CD4-positive, alpha-beta T cell (primary cell): Measurements from ENCODE around the gene CD79B. TPM values are rescaled to one million over a fixed set of nuclear protein-coding genes. Genes with fewer than 3 reads are reported as not detected.

ENCODE experiments used
- ATAC-seq: fragments of 200-7000 bp; cut with Tn5 transposase; one replicate; pipeline ENCODE4 v1.10.0; 2022; ENCODE audit warnings: mild to moderate bottlenecking; ENCODE audit not compliant: poor library complexity
- CTCF ChIA-PET: fragments of 350-600 bp; sonication (Branson Sonifier 250); formaldehyde crosslinking; loops from one replicate; lab custom pipeline; 2021; ENCODE audit warnings: antibody characterized with exemption, inconsistent platforms; lab: Charles Lee
- POLR2A ChIA-PET: fragments of 350-600 bp; sonication (Branson Sonifier 250); formaldehyde crosslinking; loops from one replicate; lab custom pipeline; 2021; ENCODE audit warnings: antibody characterized with exemption, inconsistent platforms; lab: Charles Lee
- DNase-seq, 14 experiments: peaks; one replicate each; pipeline ENCODE4 v3.0.0-alpha.2; 2013 to 2020; ENCODE audit warnings: mixed read lengths in 2 of 14
- H3K27ac ChIP-seq, 2 donors: one replicate each; pipeline versions ENCODE4 v1.5.1 to v1.7.0; 2013; ENCODE audit warnings: low read length in 2 of 2, low read depth in 1 of 2, mild to moderate bottlenecking in 1 of 2
- H3K27me3 ChIP-seq, 2 experiments: 1 replicate in 1 of 2; 2 replicates in 1 of 2; pipeline versions ENCODE4 v1.6.1 to v1.7.0; 2013; ENCODE audit warnings: low read length in 2 of 2, control low read depth in 1 of 2, mild to moderate bottlenecking in 1 of 2, moderate library complexity in 1 of 2; ENCODE audit not compliant: insufficient read depth in 2 of 2, control insufficient read depth in 1 of 2
- H3K36me3 ChIP-seq: one replicate; pipeline ENCODE4 v1.6.1; 2013; ENCODE audit warnings: low read length, control low read depth; ENCODE audit not compliant: insufficient read depth
- H3K4me1 ChIP-seq: one replicate; pipeline ENCODE4 v1.6.1; 2013; ENCODE audit warnings: low read length, control low read depth; ENCODE audit not compliant: insufficient read depth
- H3K4me3 ChIP-seq: one replicate; pipeline ENCODE4 v1.5.1; 2013; ENCODE audit warnings: mild to moderate bottlenecking, low read length, moderate library complexity
- H3K9me3 ChIP-seq, 2 experiments: 1 replicate in 1 of 2; 2 replicates in 1 of 2; pipeline versions ENCODE4 v1.6.1 to v1.7.0; 2013; ENCODE audit warnings: low read length in 2 of 2, mild to moderate bottlenecking in 2 of 2, control low read depth in 1 of 2, moderate library complexity in 1 of 2; ENCODE audit not compliant: control insufficient read depth in 1 of 2, insufficient read depth in 1 of 2
- H3K27ac Mint-ChIP-seq: one replicate; pipeline ENCODE4 v1.8.0; 2020; ENCODE audit warnings: mixed read lengths
- H3K27me3 Mint-ChIP-seq: one replicate; pipeline ENCODE4 v1.8.0; 2021; ENCODE audit warnings: mixed read lengths
- H3K36me3 Mint-ChIP-seq: one replicate; pipeline ENCODE4 v1.8.0; 2021; ENCODE audit warnings: low read depth, mixed read lengths
- H3K4me1 Mint-ChIP-seq: one replicate; pipeline ENCODE4 v1.8.0; 2021; ENCODE audit warnings: low read depth, mixed read lengths
- H3K4me3 Mint-ChIP-seq: one replicate; pipeline ENCODE4 v1.8.0; 2020; ENCODE audit warnings: mild to moderate bottlenecking, mixed read lengths
- H3K9me3 Mint-ChIP-seq: one replicate; pipeline ENCODE4 v1.8.0; 2020; ENCODE audit warnings: mixed read lengths
- CTCF ChIP-seq: fragments of 200-600 bp; IDR thresholded peaks from one replicate; pipeline ENCODE4 v1.8.0; 2022; ENCODE audit warnings: antibody characterized with exemption, mild to moderate bottlenecking
- intact Hi-C, 2 experiments: fragments of 100-400 bp; cut with DNase I in 1 of 2; cut with micrococcal nuclease in 1 of 2; formaldehyde crosslinking; loops; one replicate each; pipeline versions ENCODE4 v1.15.1 to v1.9.0; 2023 to 2025; cut with DNase I, micrococcal nuclease
- total RNA-seq, 174 experiments: library from RNA in 2 of 174; stranded (reverse) in 2 of 174; gene quantifications; one replicate each; pipeline ENCODE4 v1.2.3 and lab custom pipeline; 2021 to 2026

CD79B gene
- total RNA-seq, 2 experiments from 2014 or later = 5.3 to 5.5 TPM

GRCh38 chr17:63967953-63968352, 35.8 kb upstream of the CD79B start:
- Mint-ChIP-seq H3K4me1 (peaks cover 10% of the 10 kb centered on the region), H3K9me3 (no peaks in the 10 kb centered on the region), H3K4me3 (no peak overlapping the region), H3K27me3 (no peaks in the 10 kb centered on the region), H3K36me3 (no peaks in the 10 kb centered on the region), H3K27ac (no peak overlapping the region)
- ChIA-PET POLR2A (no interaction called here), CTCF (interaction anchor here (0.6 kb wide), 1 partner anchor 32 kb away, joined by 3 read pairs; no protein-coding TSS in a partner anchor)
- no peak for TF ChIP-seq CTCF
- no peaks in the 10 kb centered on the region for H3K36me3 ChIP-seq
- H3K27ac ChIP-seq = no peak overlapping the region
- no peaks in the 10 kb centered on the region for H3K27me3 ChIP-seq
- no peaks in the 10 kb centered on the region for H3K9me3 ChIP-seq
- DNase-seq = no peak
- H3K4me1 ChIP-seq = peaks cover 9% of the 10 kb centered on the region
- intact Hi-C loops = no loop called here
- H3K4me3 ChIP-seq = no peak overlapping the region
- ATAC-seq = no peak

GRCh38 chr17:63966646-63967264, 34.6 kb upstream of the CD79B start:
- ATAC-seq (peak; percentile 95), DNase-seq (peak in 4 of 14 experiments; percentile 29 to 74 (median 41))
- H3K4me1 Mint-ChIP-seq = peaks cover 10% of the 10 kb centered on the region
- Histone ChIP-seq H3K4me3 (no peak overlapping the region), H3K27ac (no peak overlapping the region), H3K4me1 (peaks cover 9% of the 10 kb centered on the region), H3K27me3 (no peaks in the 10 kb centered on the region), H3K9me3 (no peaks in the 10 kb centered on the region), H3K36me3 (no peaks in the 10 kb centered on the region)
- H3K4me3 Mint-ChIP-seq = no peak overlapping the region
- ChIA-PET POLR2A (interaction anchor here (1.0 kb wide), 1 partner anchor 179 kb away, joined by 4 read pairs; no protein-coding TSS in a partner anchor), CTCF (interaction anchor here (1.2 to 1.5 kb wide), 2 partner anchors 15 to 59 kb away, joined by 3 read pairs; no protein-coding TSS in a partner anchor)
- no peaks in the 10 kb centered on the region for H3K27me3 Mint-ChIP-seq
- TF ChIP-seq CTCF = no peak
- H3K36me3 Mint-ChIP-seq = no peaks in the 10 kb centered on the region
- no peak overlapping the region for H3K27ac Mint-ChIP-seq
- intact Hi-C loops = no loop called here
- H3K9me3 Mint-ChIP-seq = no peaks in the 10 kb centered on the region

GRCh38 chr17:63963123-63963522, 31.0 kb upstream of the CD79B start:
- ATAC-seq (no peak), DNase-seq (no peak)
- no peak overlapping the region for H3K27ac ChIP-seq
- no peaks in the 10 kb centered on the region for H3K27me3 Mint-ChIP-seq
- peaks cover 10% of the 10 kb centered on the region for H3K4me1 Mint-ChIP-seq
- H3K36me3 ChIP-seq = no peaks in the 10 kb centered on the region
- ChIA-PET POLR2A (no interaction called here), CTCF (no interaction called here)
- H3K27ac Mint-ChIP-seq = no peak overlapping the region
- no peaks in the 10 kb centered on the region for H3K27me3 ChIP-seq
- H3K9me3 Mint-ChIP-seq = no peaks in the 10 kb centered on the region
- TF ChIP-seq CTCF = no peak
- H3K4me3 Mint-ChIP-seq = no peak overlapping the region
- H3K36me3 Mint-ChIP-seq = no peaks in the 10 kb centered on the region
- no peak overlapping the region for H3K4me3 ChIP-seq
- no peaks in the 10 kb centered on the region for H3K9me3 ChIP-seq
- H3K4me1 ChIP-seq = peaks cover 15% of the 10 kb centered on the region
- intact Hi-C loops = no loop called here
